SK-N-SH (cell line): ENCODE data around the gene SPPL2C.

Experiments
- EP300 ChIP-seq, 2 experiments: IDR thresholded peaks; 2 replicates each; pipeline versions ENCODE4 v1.4.0 to v1.6.1; 2012; ENCODE audit warnings: borderline replicate concordance in 1 of 2, low read depth in 1 of 2, low read length in 1 of 2
- TAF1 ChIP-seq: IDR thresholded peaks from 2 replicates; pipeline ENCODE4 v1.6.1; 2012; ENCODE audit warnings: low read depth, mild to moderate bottlenecking, low read length, moderate library complexity, borderline replicate concordance
- YY1 ChIP-seq: IDR thresholded peaks from 2 replicates; pipeline ENCODE4 v1.4.0; 2012; ENCODE audit warnings: low read depth, mild to moderate bottlenecking
- TF ChIP-seq, protein P1 (sequence below): fragments of 200-600 bp; sonication (generic); IDR thresholded peaks from 2 replicates; pipeline ENCODE4 v1.6.1; 2017; ENCODE audit warnings: antibody characterized with exemption, mild to moderate bottlenecking, moderate library complexity

DNA sequence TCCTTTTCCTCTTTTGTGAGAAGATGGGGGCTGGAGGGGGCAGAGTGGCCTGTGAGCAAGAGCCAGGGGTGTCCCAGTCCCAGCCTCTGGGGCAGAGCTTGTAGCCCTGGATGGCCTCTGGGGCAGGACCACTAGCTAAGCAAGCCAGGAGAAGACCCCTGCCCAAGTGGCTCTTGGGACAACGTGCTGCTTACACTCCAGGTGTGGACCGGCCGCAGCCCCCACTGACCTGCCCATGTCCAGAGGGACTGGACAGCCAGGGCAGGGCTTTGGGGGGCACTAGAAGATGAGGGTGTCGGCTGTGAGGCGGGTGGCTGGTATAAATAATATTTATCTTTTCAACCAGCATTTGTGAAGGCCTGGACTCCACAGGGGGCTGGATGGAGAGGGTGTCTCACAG lies 9.2 kb upstream of the SPPL2C start:
- no peak for TF ChIP-seq YY1
- no peak for TF ChIP-seq TAF1
- TF ChIP-seq, protein P1, sequence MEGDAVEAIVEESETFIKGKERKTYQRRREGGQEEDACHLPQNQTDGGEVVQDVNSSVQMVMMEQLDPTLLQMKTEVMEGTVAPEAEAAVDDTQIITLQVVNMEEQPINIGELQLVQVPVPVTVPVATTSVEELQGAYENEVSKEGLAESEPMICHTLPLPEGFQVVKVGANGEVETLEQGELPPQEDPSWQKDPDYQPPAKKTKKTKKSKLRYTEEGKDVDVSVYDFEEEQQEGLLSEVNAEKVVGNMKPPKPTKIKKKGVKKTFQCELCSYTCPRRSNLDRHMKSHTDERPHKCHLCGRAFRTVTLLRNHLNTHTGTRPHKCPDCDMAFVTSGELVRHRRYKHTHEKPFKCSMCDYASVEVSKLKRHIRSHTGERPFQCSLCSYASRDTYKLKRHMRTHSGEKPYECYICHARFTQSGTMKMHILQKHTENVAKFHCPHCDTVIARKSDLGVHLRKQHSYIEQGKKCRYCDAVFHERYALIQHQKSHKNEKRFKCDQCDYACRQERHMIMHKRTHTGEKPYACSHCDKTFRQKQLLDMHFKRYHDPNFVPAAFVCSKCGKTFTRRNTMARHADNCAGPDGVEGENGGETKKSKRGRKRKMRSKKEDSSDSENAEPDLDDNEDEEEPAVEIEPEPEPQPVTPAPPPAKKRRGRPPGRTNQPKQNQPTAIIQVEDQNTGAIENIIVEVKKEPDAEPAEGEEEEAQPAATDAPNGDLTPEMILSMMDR, result no peak
- no peak for TF ChIP-seq EP300 (IDR thresholded peaks at IDR 0.05; ENCODE audit: borderline replicate concordance in 1 of 2, low read depth in 1 of 2, low read length in 1 of 2)
